ENCODE results near the gene SIAH2.

DNA sequence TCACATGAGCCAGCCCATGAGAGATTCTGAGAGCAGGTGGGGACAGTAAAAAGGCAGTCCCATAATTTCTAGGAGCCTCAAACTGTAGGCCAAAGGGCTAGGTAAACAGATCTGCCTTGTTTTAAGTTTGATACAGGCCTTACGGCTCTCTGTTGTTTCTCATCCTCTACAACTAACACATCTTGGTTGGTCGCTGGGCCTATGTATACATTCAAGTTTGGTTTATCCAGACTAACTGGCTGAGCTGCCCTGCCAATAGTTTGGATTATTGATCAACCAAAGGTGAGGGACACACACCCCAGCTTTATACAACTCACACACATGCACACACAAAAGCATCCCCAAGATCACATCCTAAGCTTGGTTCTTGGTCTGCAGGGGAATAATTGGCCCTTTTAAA, 3.0 kb downstream of the SIAH2 start:
- TF ChIP-seq GATA2 (IDR thresholded peaks at IDR 0.05; ENCODE audit: low read depth, low read length) (no peak), GATA3 (IDR thresholded peaks at IDR 0.05; ENCODE audit: low read depth, low read length) (no peak)

Measured in SH-SY5Y (cell line).